ENCODE data around the gene DDAH1. TPM values are rescaled to one million over a fixed set of nuclear protein-coding genes. Genes with fewer than 3 reads are reported as not detected.

Gene DDAH1
- total RNA-seq, 2 donors from 2014 or later, result 11.2 to 31.4 TPM

DNA sequence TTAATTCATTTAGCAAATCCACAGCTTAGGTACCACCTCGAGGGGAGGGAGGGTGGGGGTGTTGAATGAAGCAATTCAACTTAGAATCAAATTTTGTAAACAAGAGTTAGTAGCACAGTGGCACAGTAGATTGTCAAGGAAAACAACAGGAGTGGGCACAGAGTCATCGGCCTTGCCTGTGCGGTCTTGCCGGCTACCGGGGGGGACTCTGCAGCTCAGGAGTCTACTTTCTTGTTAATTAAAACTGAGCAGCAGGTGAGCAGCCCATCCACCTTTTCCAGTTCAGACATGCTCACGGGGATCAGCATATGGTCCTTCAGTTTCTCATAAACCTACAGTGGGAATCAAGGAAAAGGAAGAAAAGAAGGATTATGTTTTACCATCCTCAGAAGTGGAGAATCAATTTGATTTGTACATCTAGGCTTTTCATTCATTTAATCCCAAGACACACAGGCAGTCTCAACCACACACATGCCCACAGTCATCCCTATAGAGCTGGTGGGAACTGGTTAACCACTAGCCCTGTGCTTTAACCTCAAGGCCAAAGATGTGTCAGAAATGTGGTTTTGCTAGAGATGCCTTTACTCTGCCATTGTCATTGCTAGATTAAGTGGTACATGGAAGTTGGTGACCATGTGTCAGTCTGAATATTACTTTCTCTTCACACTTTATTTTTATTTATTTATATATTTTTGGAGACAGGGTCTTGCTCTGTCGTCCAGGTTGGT is 143.6 kb downstream of the DDAH1 start:
- H3K36me3 ChIP-seq (replicated peaks in 1 of 2; ENCODE audit: insufficient read depth in 1 of 2, low read depth in 2 of 2), result no peaks in the 10 kb centered on the region
- H3K27me3 ChIP-seq, result no peaks in the 10 kb centered on the region
- H3K4me3 ChIP-seq, result no peak overlapping the region
- intact Hi-C loops (cut with DNase I), result no loop called here
- peaks cover 10% of the 10 kb centered on the region for H3K4me1 ChIP-seq
- no peak for TF ChIP-seq CTCF (IDR thresholded peaks at IDR 0.05)
- no peak for TF ChIP-seq POLR2A (IDR thresholded peaks at IDR 0.05)
- no peaks in the 10 kb centered on the region for H3K9me3 ChIP-seq
- no peak for DNase-seq
- H3K27ac ChIP-seq, result no peak overlapping the region
- no peak for ATAC-seq
- WGBS, 2 donors, result 87 to 89% methylated on average over 7 of the region's 7 CpGs

DNA sequence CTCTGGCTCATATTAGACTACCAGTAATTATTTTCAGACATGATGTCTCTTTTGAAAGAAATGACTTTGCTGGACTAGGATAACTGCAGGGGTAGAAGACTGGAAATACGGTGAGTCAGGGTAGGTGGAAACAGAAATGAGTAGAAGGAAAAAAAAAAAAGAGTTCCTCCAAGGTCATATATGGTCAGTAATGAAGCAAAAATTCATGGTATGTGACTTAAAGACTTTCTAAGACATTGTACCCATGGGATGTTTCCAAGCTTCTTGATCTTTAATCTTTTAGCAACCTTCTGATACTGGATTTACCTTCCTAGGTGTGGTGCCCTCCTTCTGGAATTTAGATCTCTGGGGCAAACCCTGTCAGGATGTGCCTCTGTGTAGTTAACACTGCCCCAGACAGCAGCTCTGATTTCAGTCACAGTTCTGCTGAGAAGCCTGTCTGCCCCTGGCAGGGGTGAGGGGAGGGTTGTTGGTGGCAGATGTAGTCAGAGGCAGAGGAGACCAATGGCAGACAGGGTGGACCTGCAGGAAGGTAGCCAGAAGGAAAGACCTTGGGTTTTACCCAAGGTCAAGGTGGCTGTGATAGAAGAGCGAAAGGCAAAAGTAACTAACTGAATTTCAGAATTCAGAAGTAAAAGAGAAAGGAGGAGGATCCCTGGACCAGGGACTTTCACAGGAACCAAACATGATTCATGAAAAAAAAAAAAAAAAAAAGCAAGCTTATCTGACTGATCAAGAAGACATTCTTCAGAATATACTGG is 144.4 kb downstream of the DDAH1 start:
- no peaks in the 10 kb centered on the region for H3K36me3 ChIP-seq (replicated peaks in 1 of 2; ENCODE audit: insufficient read depth in 1 of 2, low read depth in 2 of 2)
- no peak overlapping the region for H3K4me3 ChIP-seq
- peaks cover 1% of the 10 kb centered on the region for H3K4me1 ChIP-seq
- no peak overlapping the region for H3K27ac ChIP-seq
- H3K9me3 ChIP-seq, result no peaks in the 10 kb centered on the region
- intact Hi-C loops (cut with DNase I), result no loop called here
- DNase-seq (no peak), ATAC-seq (no peak)
- 72 to 78% methylated on average over 2 of the region's 2 CpGs for WGBS, 2 donors
- TF ChIP-seq CTCF (IDR thresholded peaks at IDR 0.05) (no peak), POLR2A (IDR thresholded peaks at IDR 0.05) (no peak)
- no peaks in the 10 kb centered on the region for H3K27me3 ChIP-seq

- ATAC-seq, result no peak
- WGBS, 2 donors, result 82 to 91% methylated on average over 4 of the region's 4 CpGs
- H3K27ac ChIP-seq, result no peak overlapping the region
- no peak for TF ChIP-seq CTCF (IDR thresholded peaks at IDR 0.05)
- no peaks in the 10 kb centered on the region for H3K36me3 ChIP-seq (replicated peaks in 1 of 2; ENCODE audit: insufficient read depth in 1 of 2, low read depth in 2 of 2)
- H3K27me3 ChIP-seq, result no peaks in the 10 kb centered on the region
- H3K4me1 ChIP-seq, result no peaks in the 10 kb centered on the region
- intact Hi-C loops (cut with DNase I), result no loop called here
- H3K9me3 ChIP-seq, result no peaks in the 10 kb centered on the region
- no peak for DNase-seq
- no peak overlapping the region for H3K4me3 ChIP-seq
These were observed 145.0 kb downstream of the DDAH1 start for GRCh38 chr1:85319931-85320330.

- H3K4me3 ChIP-seq, result no peak overlapping the region
- WGBS, 2 donors, result 73 to 80% methylated on average over 3 of the region's 3 CpGs
- no peaks in the 10 kb centered on the region for H3K27me3 ChIP-seq
- TF ChIP-seq CTCF (IDR thresholded peaks at IDR 0.05) (no peak), POLR2A (IDR thresholded peaks at IDR 0.05) (no peak)
- no peak for ATAC-seq
- no peaks in the 10 kb centered on the region for H3K9me3 ChIP-seq
- no peak for DNase-seq
- H3K4me1 ChIP-seq, result no peaks in the 10 kb centered on the region
- H3K27ac ChIP-seq, result no peak overlapping the region
- H3K36me3 ChIP-seq (replicated peaks in 1 of 2; ENCODE audit: insufficient read depth in 1 of 2, low read depth in 2 of 2), result no peaks in the 10 kb centered on the region
- intact Hi-C loops (cut with DNase I), result no loop called here
These were observed 145.5 kb downstream of the DDAH1 start for GRCh38 chr1:85319491-85319890.

Measured in body of pancreas (tissue), 4 donors.